Peyer's patch (tissue), 4 donors: ENCODE data around the gene LRRC74A. TPM values are rescaled to one million over a fixed set of nuclear protein-coding genes. Genes with fewer than 3 reads are reported as not detected.

ENCODE experiments used
- DNase-seq, 3 donors: peaks; one replicate each; pipeline ENCODE4 v3.0.0-alpha.2; 2017 to 2019
- H3K27ac ChIP-seq, 4 donors: fragments of 200-600 bp; sonication (generic); one replicate each; pipeline ENCODE4 v1.5.1; 2016 to 2019
- H3K27me3 ChIP-seq, 2 donors: fragments of 200-600 bp; sonication (generic); one replicate each; pipeline ENCODE4 v1.5.1; 2019
- H3K36me3 ChIP-seq, 3 donors: fragments of 200-600 bp; sonication (generic); one replicate each; pipeline ENCODE4 v1.5.1; 2016 to 2019
- H3K4me1 ChIP-seq, 4 donors: fragments of 200-600 bp; sonication (generic); one replicate each; pipeline ENCODE4 v1.5.1; 2016 to 2019
- H3K4me3 ChIP-seq, 4 donors: fragments of 200-600 bp; sonication (generic); 1 replicate in 3 of 4; 2 replicates in 1 of 4; pipeline ENCODE4 v1.5.1; 2016 to 2019; ENCODE audit warnings: mild to moderate bottlenecking in 1 of 4
- H3K9me3 ChIP-seq, 4 donors: fragments of 200-600 bp; sonication (generic); one replicate each; pipeline ENCODE4 v1.5.1; 2016 to 2019; ENCODE audit warnings: mild to moderate bottlenecking in 1 of 4
- CTCF ChIP-seq, 6 experiments: fragments of 450-650 bp in 4 of 6; fragments of 200-600 bp in 2 of 6; sonication (generic) in 1 of 6; IDR thresholded peaks; one replicate each; pipeline ENCODE4 v1.5.1; 2017 to 2019; ENCODE audit warnings: antibody characterized with exemption in 6 of 6, mild to moderate bottlenecking in 3 of 6, moderate library complexity in 1 of 6
- POLR2A ChIP-seq, 2 donors: fragments of 450-650 bp; IDR thresholded peaks; one replicate each; pipeline ENCODE4 v1.5.1; 2017; ENCODE audit warnings: antibody characterized with exemption in 2 of 2, mild to moderate bottlenecking in 2 of 2, moderate library complexity in 2 of 2
- total RNA-seq, 4 donors: library from RNA; depleted of rRNA; stranded (reverse); fragments of >200 nt; gene quantifications; one replicate each; pipeline ENCODE4 v1.1.0, GENCODE V29; 2016

LRRC74A gene
- total RNA-seq, 4 donors from 2014 or later, result not detected

- no peak for TF ChIP-seq POLR2A (IDR thresholded peaks at IDR 0.05)
- peak; percentile 78 to 94 (median 84) for TF ChIP-seq CTCF (IDR thresholded peaks at IDR 0.05)
- DNase-seq, result peak; percentile 57 to 88 (median 65)
- no peaks in the 10 kb centered on the region for H3K4me1 ChIP-seq
- no peak overlapping the region for H3K4me3 ChIP-seq
- no peaks in the 10 kb centered on the region for H3K9me3 ChIP-seq
- no peak overlapping the region for H3K27ac ChIP-seq
- no peaks in the 10 kb centered on the region for H3K27me3 ChIP-seq
- no peaks in the 10 kb centered on the region for H3K36me3 ChIP-seq
Observed at GRCh38 chr14:76872796-76873432, 46.7 kb downstream of the LRRC74A start.

- DNase-seq, result no peak
- Histone ChIP-seq H3K27ac (no peak overlapping the region), H3K9me3 (no peaks in the 10 kb centered on the region), H3K4me1 (no peaks in the 10 kb centered on the region), H3K4me3 (no peak overlapping the region), H3K27me3 (no peaks in the 10 kb centered on the region), H3K36me3 (no peaks in the 10 kb centered on the region)
- no peak for TF ChIP-seq CTCF (IDR thresholded peaks at IDR 0.05)
- TF ChIP-seq POLR2A (IDR thresholded peaks at IDR 0.05), result no peak
Observed at GRCh38 chr14:76874734-76875133, 48.5 kb downstream of the LRRC74A start.

GRCh38 chr14:76876076-76876475, 49.9 kb downstream of the LRRC74A start:
- no peak overlapping the region for H3K4me3 ChIP-seq
- DNase-seq, result peak; percentile 42 to 83 (median 62)
- no peaks in the 10 kb centered on the region for H3K4me1 ChIP-seq
- H3K27me3 ChIP-seq, result no peaks in the 10 kb centered on the region
- no peaks in the 10 kb centered on the region for H3K36me3 ChIP-seq
- H3K27ac ChIP-seq, result no peak overlapping the region
- no peak for TF ChIP-seq POLR2A (IDR thresholded peaks at IDR 0.05)
- peak; percentile 77 to 92 (median 86) for TF ChIP-seq CTCF (IDR thresholded peaks at IDR 0.05)
- no peaks in the 10 kb centered on the region for H3K9me3 ChIP-seq

GRCh38 chr14:76877871-76878270, 51.7 kb downstream of the LRRC74A start:
- Histone ChIP-seq H3K9me3 (no peaks in the 10 kb centered on the region), H3K27ac (no peak overlapping the region), H3K27me3 (no peaks in the 10 kb centered on the region), H3K36me3 (no peaks in the 10 kb centered on the region), H3K4me3 (no peak overlapping the region), H3K4me1 (no peaks in the 10 kb centered on the region)
- no peak for DNase-seq
- TF ChIP-seq POLR2A (IDR thresholded peaks at IDR 0.05) (no peak), CTCF (IDR thresholded peaks at IDR 0.05) (no peak)

GRCh38 chr14:76880449-76880848, 54.2 kb downstream of the LRRC74A start:
- no peak for DNase-seq
- Histone ChIP-seq H3K9me3 (no peaks in the 10 kb centered on the region), H3K27ac (no peak overlapping the region), H3K27me3 (no peaks in the 10 kb centered on the region), H3K36me3 (no peaks in the 10 kb centered on the region), H3K4me1 (no peaks in the 10 kb centered on the region), H3K4me3 (no peak overlapping the region)
- TF ChIP-seq CTCF (IDR thresholded peaks at IDR 0.05), result no peak
- TF ChIP-seq POLR2A (IDR thresholded peaks at IDR 0.05), result no peak

GRCh38 chr14:76881348-76881747, 55.1 kb downstream of the LRRC74A start:
- no peaks in the 10 kb centered on the region for H3K9me3 ChIP-seq
- no peaks in the 10 kb centered on the region for H3K27me3 ChIP-seq
- DNase-seq, result no peak
- H3K36me3 ChIP-seq, result no peaks in the 10 kb centered on the region
- no peak for TF ChIP-seq CTCF (IDR thresholded peaks at IDR 0.05)
- TF ChIP-seq POLR2A (IDR thresholded peaks at IDR 0.05), result no peak
- H3K4me1 ChIP-seq, result no peaks in the 10 kb centered on the region
- no peak overlapping the region for H3K27ac ChIP-seq
- H3K4me3 ChIP-seq, result no peak overlapping the region
